Sigmoid colon (tissue), 4 donors: ENCODE measurements around the gene SINHCAF.

Experiments used
- CTCF ChIP-seq, 4 experiments: fragments of 450-650 bp in 3 of 4; fragments of 200-600 bp in 1 of 4; IDR thresholded peaks; one replicate each; pipeline ENCODE4 v1.5.1; 2016 to 2019; ENCODE audit warnings: antibody characterized with exemption in 4 of 4, mild to moderate bottlenecking in 3 of 4, moderate library complexity in 2 of 4
- POLR2AphosphoS5 ChIP-seq, 4 donors: sonication (generic); formaldehyde crosslinking; IDR thresholded peaks; one replicate each; pipeline ENCODE4 v1.6.1; 2017; ENCODE audit warnings: antibody characterized with exemption in 4 of 4

- TF ChIP-seq CTCF (IDR thresholded peaks at IDR 0.05) (no peak), POLR2AphosphoS5 (IDR thresholded peaks at IDR 0.05) (no peak)
Observed at GRCh38 chr12:31301311-31301710, 24.6 kb downstream of the SINHCAF start.
